Erythroblast (primary cell): Measurements from ENCODE around the gene KRTAP10-1.
"Not testable (repeated sequence)": the region's sequence is repeated elsewhere in the genome, so short reads cannot be mapped to it uniquely, and the experiment has no call there.

ENCODE experiments used
- DNase-seq, 2 experiments: peaks; one replicate each; lab custom pipeline; 2025; lab: John Stamatoyannopoulos, UW
- GATA1 ChIP-seq: IDR thresholded peaks from 2 replicates; pipeline ENCODE4 v1.6.1; 2011; ENCODE audit warnings: low read depth, mild to moderate bottlenecking, control low read depth, low read length, moderate library complexity
- POLR2A ChIP-seq: IDR thresholded peaks from 2 replicates; pipeline ENCODE4 v1.6.1; 2011; ENCODE audit warnings: mild to moderate bottlenecking, low read length

Gene KRTAP10-1

DNA sequence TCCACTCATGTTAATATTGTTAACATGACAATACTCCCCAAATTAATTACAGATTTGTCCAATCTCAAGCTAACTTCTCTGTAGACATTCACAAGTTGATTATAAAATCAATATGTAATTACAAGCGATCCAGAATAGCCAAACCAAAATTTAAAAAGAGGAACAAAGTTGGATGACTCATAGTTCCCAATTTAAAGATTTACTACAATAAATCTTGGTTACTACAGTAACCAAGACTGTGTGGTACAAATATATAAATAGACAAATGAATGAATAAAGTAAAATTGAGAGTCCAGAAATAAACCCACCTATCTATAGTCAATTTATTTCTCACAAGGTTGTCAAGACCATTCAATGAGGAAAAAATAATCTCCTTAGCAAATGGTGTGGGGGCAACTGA lies 26.4 kb upstream of the KRTAP10-1 start:
- no peak for DNase-seq
- TF ChIP-seq POLR2A: no peak
- TF ChIP-seq GATA1: no peak

DNA sequence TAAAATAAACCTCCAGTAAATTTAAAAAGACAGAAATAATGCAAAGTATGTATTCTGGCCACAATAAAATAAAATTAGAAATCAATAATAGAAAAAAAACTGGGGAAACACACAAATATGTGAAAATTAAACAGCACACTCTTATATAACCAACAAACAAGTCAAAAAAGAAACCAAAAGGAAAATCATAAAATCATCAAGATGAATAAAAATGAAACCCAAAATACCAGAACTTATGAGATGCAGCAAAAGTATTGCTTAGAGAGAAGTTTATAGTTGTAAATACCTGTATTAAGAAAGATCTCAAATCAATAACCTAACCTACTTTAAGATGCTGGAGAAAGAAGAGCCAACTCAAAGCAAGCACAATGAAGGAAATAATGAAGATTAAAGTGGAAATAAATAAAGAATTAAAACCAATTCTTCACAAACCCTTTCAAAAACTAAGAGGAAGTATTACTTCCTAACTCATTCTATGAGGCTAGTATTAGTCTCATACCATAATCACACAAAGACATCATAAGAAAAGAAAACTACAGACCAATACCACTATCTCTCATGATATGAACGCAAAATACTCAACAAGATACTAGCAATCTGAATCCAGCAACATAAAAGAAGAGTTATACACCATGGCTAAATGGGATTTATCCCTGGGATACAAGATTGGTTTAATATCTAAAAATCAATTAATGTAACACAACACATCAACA lies 25.0 kb upstream of the KRTAP10-1 start:
- DNase-seq: no peak
- no peak for TF ChIP-seq POLR2A
- no peak for TF ChIP-seq GATA1

- DNase-seq: no peak
- no peak for TF ChIP-seq GATA1
- no peak for TF ChIP-seq POLR2A
These were observed 24.1 kb upstream of the KRTAP10-1 start for GRCh38 chr21:44564099-44564498.

DNA sequence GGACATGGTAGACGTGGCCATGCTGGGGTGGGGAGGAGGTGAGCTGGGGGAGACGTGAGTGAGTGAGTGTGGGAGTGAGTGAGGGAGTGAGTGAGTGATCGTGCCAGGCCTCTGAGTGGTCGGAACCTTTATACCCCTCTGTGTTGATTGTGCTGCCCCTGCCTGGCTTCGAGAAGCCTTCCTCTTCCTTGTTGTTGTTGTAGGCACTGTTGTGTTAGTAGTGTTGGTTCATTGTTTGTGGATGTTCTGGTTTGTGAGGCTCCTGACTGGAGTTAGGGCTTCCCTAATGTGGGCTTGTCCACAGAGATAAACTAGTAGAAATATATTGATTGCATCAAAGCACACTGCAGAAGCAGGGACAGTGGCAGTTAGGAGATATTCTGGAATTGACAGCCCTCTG lies 18.7 kb upstream of the KRTAP10-1 start, which contains the start of gene KRTAP10-3:
TSS of gene KRTAP10-3 (minus strand) at position 101 of the 400 bp plus-strand sequence. CDS start at position 21, 80 bp downstream.
- TF ChIP-seq GATA1 (no peak), POLR2A (no peak)
- no peak for DNase-seq

- not testable (repeated sequence) for DNase-seq
These were observed 18.3 kb upstream of the KRTAP10-1 start for GRCh38 chr21:44558329-44558675.

DNA sequence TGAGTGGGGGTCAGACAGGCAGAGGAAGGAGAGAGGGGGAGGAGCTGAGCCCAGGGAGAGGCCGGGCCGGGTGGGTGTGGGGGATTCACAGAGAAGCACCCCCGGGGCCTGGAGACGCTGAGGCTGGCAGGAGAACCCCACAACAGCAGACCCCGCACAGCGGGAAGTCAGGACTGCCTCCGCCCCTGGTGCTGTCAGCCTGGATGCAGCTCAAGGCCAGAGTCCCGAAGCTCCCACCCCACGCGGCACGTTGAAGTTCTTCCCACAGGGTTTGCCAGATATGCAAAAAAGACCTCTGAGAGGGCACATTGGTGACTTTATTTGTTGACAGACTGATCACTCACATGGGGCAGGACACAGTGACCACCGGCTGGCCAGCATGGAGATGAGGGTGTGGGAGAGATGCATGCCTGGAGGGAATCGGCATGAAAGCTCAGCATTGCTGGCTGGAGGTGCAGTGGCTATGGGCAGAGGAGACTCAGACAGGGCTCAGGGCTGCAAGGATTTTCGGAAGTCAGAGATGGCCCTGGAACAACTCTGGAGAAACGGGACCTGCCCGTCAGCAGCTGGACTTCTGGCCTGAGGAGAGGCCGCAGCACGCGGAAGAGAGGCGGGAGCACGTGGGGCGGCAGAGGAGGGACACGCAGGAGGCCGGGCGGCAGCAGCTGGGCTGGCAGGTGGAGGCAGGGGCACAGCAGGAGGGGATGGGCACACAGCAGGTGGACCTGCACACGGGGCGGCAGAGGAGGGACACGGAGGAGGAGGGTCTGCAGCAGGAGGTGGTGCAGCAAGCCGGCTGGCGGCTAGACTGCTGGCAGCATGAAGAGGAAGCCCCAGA lies 17.7 kb upstream of the KRTAP10-1 start:
- TF ChIP-seq POLR2A (no peak), GATA1 (no peak)
- DNase-seq: no peak

- DNase-seq: no peak
- no peak for TF ChIP-seq POLR2A
- TF ChIP-seq GATA1: no peak
These were observed 16.9 kb upstream of the KRTAP10-1 start for GRCh38 chr21:44556879-44557278.

- TF ChIP-seq GATA1 (no peak), POLR2A (no peak)
- DNase-seq: no peak
These were observed 15.3 kb upstream of the KRTAP10-1 start for GRCh38 chr21:44555200-44555875.

DNA sequence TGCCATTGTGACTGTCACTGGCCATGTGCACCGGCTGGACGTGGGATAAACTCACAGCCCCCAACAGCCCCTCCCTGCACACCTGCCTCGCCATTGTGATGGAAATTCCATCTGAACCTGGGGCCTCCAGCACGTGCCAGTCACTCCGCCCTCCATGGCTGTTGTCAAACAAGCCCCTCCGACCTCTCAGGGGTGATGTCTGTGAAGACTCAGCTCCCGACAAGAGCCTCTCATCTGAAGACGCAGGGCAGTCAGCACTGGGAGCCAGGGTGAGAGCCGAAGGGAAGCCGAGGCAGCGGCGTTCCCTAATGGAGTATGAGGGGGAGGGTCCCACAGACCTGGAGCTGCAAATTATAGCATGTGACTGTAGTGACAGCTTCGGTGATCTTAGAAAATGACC lies 12.7 kb upstream of the KRTAP10-1 start:
- TF ChIP-seq POLR2A (no peak), GATA1 (no peak)
- DNase-seq: no peak

- TF ChIP-seq POLR2A (no peak), GATA1 (no peak)
- DNase-seq: no peak
These were observed 12.1 kb upstream of the KRTAP10-1 start for GRCh38 chr21:44552136-44552535.

- no peak for DNase-seq
- TF ChIP-seq GATA1 (no peak), POLR2A (no peak)
These were observed 11.5 kb upstream of the KRTAP10-1 start, which contains the start of gene KRTAP10-2 for GRCh38 chr21:44551340-44551961. Gene KRTAP10-2, minus strand, starts transcription at chr21:44551505. Its CDS starts 47 bp downstream, at chr21:44551458.

GRCh38 chr21:44550807-44551206 lies 10.8 kb upstream of the KRTAP10-1 start:
- TF ChIP-seq GATA1: no peak
- no peak for TF ChIP-seq POLR2A
- DNase-seq: no peak

DNA sequence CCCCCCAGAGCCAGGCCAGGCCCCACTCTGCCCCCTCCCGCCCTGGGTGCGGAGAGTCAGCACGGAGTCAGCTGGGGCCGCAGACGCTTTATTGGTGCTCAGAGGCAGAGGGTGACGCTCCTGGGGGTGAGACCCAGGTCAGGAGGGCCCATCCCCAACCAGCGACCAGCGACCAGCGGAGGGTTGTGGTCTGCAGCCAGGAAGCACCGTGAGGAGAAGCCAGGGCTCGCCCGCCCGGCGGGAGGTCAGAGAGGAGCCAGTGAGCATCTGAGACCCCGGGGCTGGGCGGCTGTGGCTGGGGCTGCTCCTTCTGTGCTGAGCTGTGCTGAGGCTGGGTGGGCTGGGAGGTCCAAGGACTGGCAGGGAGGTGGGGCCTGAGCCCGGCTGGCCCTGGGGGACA lies 10.3 kb upstream of the KRTAP10-1 start:
- not testable (repeated sequence) for DNase-seq
